HEK293T (cell line): ENCODE measurements around the gene EXOC3L1.

Experiments used
- BHLHE40 ChIP-seq: fragments of 450-650 bp; IDR thresholded peaks from 2 replicates; pipeline ENCODE4 v1.6.1; 2016; ENCODE audit warnings: mild to moderate bottlenecking, moderate library complexity, borderline replicate concordance
- CTBP1 ChIP-seq: fragments of 450-650 bp; IDR thresholded peaks from 2 replicates; pipeline ENCODE4 v1.6.1; 2016; ENCODE audit warnings: borderline replicate concordance
- ELF4 ChIP-seq: fragments of 450-650 bp; IDR thresholded peaks from 2 replicates; pipeline ENCODE4 v1.6.1; 2017; ENCODE audit warnings: antibody characterized with exemption
- FOXA1 ChIP-seq: fragments of 450-650 bp; IDR thresholded peaks from 2 replicates; pipeline ENCODE4 v1.6.1; 2016; ENCODE audit warnings: mild to moderate bottlenecking
- FOXK2 ChIP-seq: fragments of 450-650 bp; IDR thresholded peaks from 2 replicates; pipeline ENCODE4 v1.6.1; 2016; ENCODE audit warnings: mild to moderate bottlenecking
- FOXM1 ChIP-seq: fragments of 450-650 bp; IDR thresholded peaks from 2 replicates; pipeline ENCODE4 v1.6.1; 2017; ENCODE audit warnings: mild to moderate bottlenecking, borderline replicate concordance
- HDGF ChIP-seq: fragments of 450-650 bp; IDR thresholded peaks from 2 replicates; pipeline ENCODE4 v1.6.1; 2017; ENCODE audit warnings: antibody characterized with exemption, borderline replicate concordance
- LEF1 ChIP-seq: fragments of 450-650 bp; IDR thresholded peaks from 2 replicates; pipeline ENCODE4 v1.6.1; 2017; ENCODE audit warnings: mild to moderate bottlenecking, borderline replicate concordance
- NFRKB ChIP-seq: fragments of 450-650 bp; IDR thresholded peaks from 2 replicates; pipeline ENCODE4 v1.6.1; 2016; ENCODE audit warnings: mild to moderate bottlenecking, moderate library complexity
- SP1 ChIP-seq: fragments of 450-650 bp; IDR thresholded peaks from 2 replicates; pipeline ENCODE4 v1.6.1; 2017
- TARDBP ChIP-seq: fragments of 450-650 bp; IDR thresholded peaks from 2 replicates; pipeline ENCODE4 v1.6.1; 2016
- ZNF384 ChIP-seq: fragments of 450-650 bp; IDR thresholded peaks from 2 replicates; pipeline ENCODE4 v1.6.1; 2016
- TF ChIP-seq, protein P1 (sequence below): fragments of 450-650 bp; IDR thresholded peaks from 2 replicates; pipeline ENCODE4 v1.6.1; 2016

DNA sequence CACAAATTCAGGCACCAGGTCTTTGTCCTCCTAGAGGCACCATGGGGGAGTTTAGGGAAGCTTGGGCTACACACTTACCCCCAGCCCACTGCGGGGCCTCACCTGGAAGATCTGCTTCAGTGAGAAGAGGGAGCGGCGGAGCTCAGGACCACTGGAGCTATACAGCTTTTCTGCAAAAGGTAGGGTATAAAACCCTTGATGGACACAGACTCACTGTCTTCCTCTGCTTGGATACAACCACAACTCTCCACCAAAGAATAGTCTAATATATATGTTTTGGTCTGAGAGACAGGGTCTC is 48.3 kb upstream of the EXOC3L1 start:
- no peak for TF ChIP-seq NFRKB
- TF ChIP-seq LEF1, result no peak
- no peak for TF ChIP-seq BHLHE40
- no peak for TF ChIP-seq FOXK2
- TF ChIP-seq HDGF, result no peak
- TF ChIP-seq FOXM1, result no peak
- no peak for TF ChIP-seq SP1
- TF ChIP-seq, protein P1, sequence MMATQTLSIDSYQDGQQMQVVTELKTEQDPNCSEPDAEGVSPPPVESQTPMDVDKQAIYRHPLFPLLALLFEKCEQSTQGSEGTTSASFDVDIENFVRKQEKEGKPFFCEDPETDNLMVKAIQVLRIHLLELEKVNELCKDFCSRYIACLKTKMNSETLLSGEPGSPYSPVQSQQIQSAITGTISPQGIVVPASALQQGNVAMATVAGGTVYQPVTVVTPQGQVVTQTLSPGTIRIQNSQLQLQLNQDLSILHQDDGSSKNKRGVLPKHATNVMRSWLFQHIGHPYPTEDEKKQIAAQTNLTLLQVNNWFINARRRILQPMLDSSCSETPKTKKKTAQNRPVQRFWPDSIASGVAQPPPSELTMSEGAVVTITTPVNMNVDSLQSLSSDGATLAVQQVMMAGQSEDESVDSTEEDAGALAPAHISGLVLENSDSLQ, result no peak
- TF ChIP-seq ELF4, result no peak
- TF ChIP-seq TARDBP, result no peak
- no peak for TF ChIP-seq ZNF384
- TF ChIP-seq CTBP1, result no peak
- TF ChIP-seq FOXA1, result no peak
